K562 (cell line): Measurements from ENCODE around the gene PREB. TPM values are rescaled to one million over a fixed set of nuclear protein-coding genes. Genes with fewer than 3 reads are reported as not detected.

Source experiments
- ATAC-seq: fragments of 200-7000 bp; cut with Tn5 transposase; 3 replicates; pipeline ENCODE4 v1.9.1; 2020; ENCODE audit warnings: moderate library complexity
- BruUV-seq: library from RNA; stranded (reverse); fragments of 400-500 nt; replicated peaks from 2 replicates; lab custom pipeline; 2021; lab: Mats Ljungman, UMichigan
- CTCF ChIA-PET: fragments of 300-600 bp; formaldehyde crosslinking; extraction: SDS; loops from one replicate; lab custom pipeline; 2021; ENCODE audit warnings: low intra/inter-chr PET ratio; lab: Yijun Ruan, JAX
- POLR2A ChIA-PET: fragments of 300-600, 350-650 bp; sonication (Branson Sonifier 250); formaldehyde crosslinking; extraction: SDS; loops from one replicate; lab custom pipeline; 2021; ENCODE audit warnings: antibody characterized with exemption, inconsistent platforms; lab: Yijun Ruan, JAX
- DNase-seq, 4 experiments: peaks; one replicate each; pipeline versions ENCODE4 v3.0.0 to v3.0.0-alpha.2; 2011 to 2018; ENCODE audit warnings: low spot score in 3 of 4, mixed read lengths in 3 of 4; ENCODE audit errors: extremely low read depth in 1 of 4
- FAIRE-seq: peaks from 2 replicates; lab custom pipeline; 2011; peaks lifted over from hg19 to GRCh38; lab: Jason Lieb, UNC
- H2AFZ ChIP-seq: 2 replicates; pipeline ENCODE4 v1.6.0; 2011; ENCODE audit warnings: low read depth, low read length, control low read depth, inconsistent platforms
- H3K27ac ChIP-seq: fragments of 200-600 bp; 3 replicates; pipeline ENCODE4 v1.8.0; 2011; ENCODE audit warnings: low read depth, mild to moderate bottlenecking, control low read depth, inconsistent platforms, low read length, moderate library complexity, mixed read lengths; ENCODE audit errors: extremely low read depth
- H3K27me3 ChIP-seq, 2 experiments: fragments of 300-600 bp in 1 of 2; 2 replicates in 1 of 2; 3 replicates in 1 of 2; pipeline versions ENCODE4 v1.6.0 to v1.8.0; 2011; ENCODE audit warnings: inconsistent platforms in 2 of 2, low read length in 2 of 2, mild to moderate bottlenecking in 1 of 2, mixed read lengths in 1 of 2, moderate library complexity in 1 of 2; ENCODE audit not compliant: control insufficient read depth in 2 of 2, insufficient read depth in 2 of 2
- H3K36me3 ChIP-seq: fragments of 300-600 bp; 3 replicates; pipeline ENCODE4 v1.8.0; 2011; ENCODE audit warnings: mild to moderate bottlenecking, low read length, inconsistent platforms; ENCODE audit not compliant: control insufficient read depth, insufficient read depth
- H3K4me1 ChIP-seq, 2 experiments: fragments of 200-600 bp in 1 of 2; replicated peaks in 1 of 2; 2 replicates in 1 of 2; 3 replicates in 1 of 2; pipeline versions ENCODE4 v1.5.1 to v1.8.0; 2011; ENCODE audit warnings: inconsistent platforms in 2 of 2, low read length in 2 of 2, mild to moderate bottlenecking in 1 of 2, mixed read lengths in 1 of 2, moderate library complexity in 1 of 2; ENCODE audit not compliant: control insufficient read depth in 2 of 2, insufficient read depth in 2 of 2
- H3K4me2 ChIP-seq: 2 replicates; pipeline ENCODE4 v1.6.1; 2011; ENCODE audit warnings: low read length, control low read depth, inconsistent platforms, mixed read lengths; ENCODE audit not compliant: insufficient read depth
- H3K4me3 ChIP-seq: fragments of 200-600 bp; sonication (generic), shearing (Covaris generic); 2 replicates; pipeline ENCODE4 v1.5.1; 2016; ENCODE audit warnings: control low read depth, inconsistent platforms
- H3K79me2 ChIP-seq: fragments of 200-600 bp; 3 replicates; pipeline ENCODE4 v1.8.0; 2011; ENCODE audit warnings: low read length, inconsistent platforms; ENCODE audit not compliant: control insufficient read depth, insufficient read depth
- H3K9ac ChIP-seq, 2 experiments: 2 replicates each; pipeline versions ENCODE4 v1.6.0 to v1.6.1; 2011; ENCODE audit warnings: low read depth in 2 of 2, low read length in 2 of 2, control low read depth in 1 of 2, inconsistent platforms in 1 of 2, mild to moderate bottlenecking in 1 of 2, mixed read lengths in 1 of 2; ENCODE audit not compliant: insufficient read depth in 1 of 2
- H3K9me1 ChIP-seq: one replicate; pipeline ENCODE4 v1.6.0; 2011; ENCODE audit warnings: inconsistent platforms, mild to moderate bottlenecking, low read length, moderate library complexity; ENCODE audit not compliant: control insufficient read depth, insufficient read depth
- H3K9me3 ChIP-seq: replicated peaks from 2 replicates; pipeline ENCODE4 v1.5.1; 2011; ENCODE audit warnings: low read depth, low read length, inconsistent platforms; ENCODE audit not compliant: control insufficient read depth, insufficient read depth
- H4K20me1 ChIP-seq: replicated peaks from 2 replicates; pipeline ENCODE4 v1.6.1; 2011; ENCODE audit warnings: low read length, inconsistent platforms, mixed read lengths; ENCODE audit not compliant: control insufficient read depth, insufficient read depth
- BCL6 ChIP-seq: fragments of 250-450 bp; sonication (Bioruptor Pico); IDR thresholded peaks from 2 replicates; pipeline ENCODE4 v1.4.0; 2020
- CEBPB ChIP-seq: fragments of 450-650 bp; IDR thresholded peaks from 2 replicates; pipeline ENCODE4 v1.6.1; 2016; ENCODE audit warnings: missing genetic modification characterization, missing compliant biosample characterization
- PHB ChIP-seq: fragments of 250-450 bp; sonication (Bioruptor Pico); IDR thresholded peaks from 2 replicates; pipeline ENCODE4 v1.5.0; 2021
- SMAD3 ChIP-seq: fragments of 450-650 bp; formaldehyde crosslinking; conservative IDR thresholded peaks from 2 replicates; pipeline ENCODE4 v1.4.0; 2020; ENCODE audit warnings: mild to moderate bottlenecking
- WGBS: fragments of 100-300 bp; shearing (Covaris generic); methylation state at CpG from one replicate; pipeline ENCODE4 v1.1.6; 2016; ENCODE audit warnings: low coverage, mixed read lengths; ENCODE audit not compliant: insufficient coverage; ENCODE audit errors: missing lambda C conversion rate; 5-methylcytosine and 5-hydroxymethylcytosine counted together
- in situ Hi-C: fragments of 300-500 bp; cut with MboI; formaldehyde crosslinking; loops from 4 replicates; pipeline ENCODE4 v1.15.0; 2018; ENCODE audit warnings: inconsistent platforms, mixed read lengths
- intact Hi-C: fragments of 100-400 bp; cut with micrococcal nuclease; formaldehyde crosslinking; loops from 2 replicates; pipeline ENCODE4 v1.14.2; 2022
- polyA plus RNA-seq, 8 experiments: library from polyadenylated mRNA; depleted of rRNA in 4 of 8; stranded (reverse) in 5 of 8; unstranded in 3 of 8; fragments of >200 nt; fragmentation: Nextera tagmentation in 2 of 8; fragmentation: Illumina TruSeq in 1 of 8; extraction: Ambion mirVana in 2 of 8; extraction: Trizol in 1 of 8; gene quantifications; 2 replicates each; pipeline versions ENCODE4 v1.2.1 to v1.2.3, GENCODE V29; 2011 to 2014; ENCODE audit warnings: inconsistent platforms in 1 of 8, missing spikeins in 1 of 8
- total RNA-seq, 7 experiments: library from RNA; depleted of rRNA in 6 of 7; stranded (reverse); fragments of >200 nt in 6 of 7; fragmentation: Illumina TruSeq in 2 of 7; extraction: Trizol in 2 of 7; gene quantifications; 2 replicates each; pipeline versions ENCODE4 v1.2.1 to v1.2.3, GENCODE V29; 2011 to 2021; ENCODE audit warnings: low replicate concordance in 1 of 7
- TF ChIP-seq, protein P1 (sequence below): sonication (generic); formaldehyde crosslinking; IDR thresholded peaks from 2 replicates; pipeline ENCODE4 v1.8.1; 2023; ENCODE audit warnings: mild to moderate bottlenecking, missing genetic modification reagents

Gene PREB
- total and polyA plus RNA-seq, 9 of the 15 experiments (the other 6 are each of a cell fraction or from before 2014, with no cell fraction given), result 35.1 to 84.2 (median 67.2) TPM

DNA sequence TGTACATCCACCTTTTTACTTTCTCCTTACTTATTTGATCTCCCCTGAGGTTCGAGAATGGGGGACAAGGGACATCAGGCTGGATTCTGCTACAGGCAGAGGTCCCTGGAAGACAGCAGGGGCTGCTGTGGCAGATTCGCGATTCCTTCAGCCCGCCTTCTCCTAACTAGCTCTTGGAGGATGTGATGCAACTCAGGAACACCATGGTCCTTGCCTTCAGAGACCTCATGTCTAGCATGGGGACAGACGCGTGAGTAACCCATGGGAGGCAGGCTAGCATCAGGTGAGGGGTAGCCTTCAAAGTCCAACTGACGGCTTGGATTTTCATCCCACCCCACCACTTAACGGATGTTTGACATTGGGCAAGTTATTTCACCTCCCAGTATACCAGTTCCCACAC lies 13.5 kb upstream of the PREB start (continued):
- TF ChIP-seq, protein P1, sequence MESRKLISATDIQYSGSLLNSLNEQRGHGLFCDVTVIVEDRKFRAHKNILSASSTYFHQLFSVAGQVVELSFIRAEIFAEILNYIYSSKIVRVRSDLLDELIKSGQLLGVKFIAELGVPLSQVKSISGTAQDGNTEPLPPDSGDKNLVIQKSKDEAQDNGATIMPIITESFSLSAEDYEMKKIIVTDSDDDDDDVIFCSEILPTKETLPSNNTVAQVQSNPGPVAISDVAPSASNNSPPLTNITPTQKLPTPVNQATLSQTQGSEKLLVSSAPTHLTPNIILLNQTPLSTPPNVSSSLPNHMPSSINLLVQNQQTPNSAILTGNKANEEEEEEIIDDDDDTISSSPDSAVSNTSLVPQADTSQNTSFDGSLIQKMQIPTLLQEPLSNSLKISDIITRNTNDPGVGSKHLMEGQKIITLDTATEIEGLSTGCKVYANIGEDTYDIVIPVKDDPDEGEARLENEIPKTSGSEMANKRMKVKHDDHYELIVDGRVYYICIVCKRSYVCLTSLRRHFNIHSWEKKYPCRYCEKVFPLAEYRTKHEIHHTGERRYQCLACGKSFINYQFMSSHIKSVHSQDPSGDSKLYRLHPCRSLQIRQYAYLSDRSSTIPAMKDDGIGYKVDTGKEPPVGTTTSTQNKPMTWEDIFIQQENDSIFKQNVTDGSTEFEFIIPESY (CRISPR knock-in tag), result peak; percentile 68
- TF ChIP-seq SMAD3, result no peak

DNA sequence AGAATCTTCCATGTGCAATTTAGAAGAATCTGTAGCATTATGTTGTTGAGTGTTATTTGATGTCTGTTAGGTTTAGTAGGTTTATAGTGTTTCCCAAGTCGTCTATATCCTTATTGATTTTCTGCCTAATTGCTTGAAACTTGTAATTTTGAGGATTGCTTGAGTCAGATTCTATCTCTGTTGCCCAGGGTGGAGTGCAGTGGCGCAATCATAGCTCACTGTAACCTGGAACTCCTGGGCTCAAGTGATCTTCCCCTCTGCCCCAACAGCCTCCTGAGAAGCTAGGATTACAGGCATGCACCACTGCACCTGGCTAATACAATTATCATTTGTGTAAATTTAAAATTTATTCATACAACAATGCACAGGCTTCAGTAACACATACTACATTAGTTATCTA lies 11.2 kb upstream of the PREB start:
- intact Hi-C loops (no loop called here), in situ Hi-C loops (no loop called here)
- DNase-seq (no peak), FAIRE-seq (no peak), ATAC-seq (no peak)
- ChIA-PET CTCF (no interaction called here), POLR2A (no interaction called here)
- H4K20me1 ChIP-seq, result no peaks in the 10 kb centered on the region
- 27% methylated on average over 2 of the region's 2 CpGs for WGBS
- TF ChIP-seq BCL6 (CRISPR knock-in tag) (no peak), PHB (CRISPR knock-in tag) (no peak), CEBPB (peak; percentile 75)
- H3K36me3 ChIP-seq, result no peaks in the 10 kb centered on the region
- peaks cover 0 to 15% of the 10 kb centered on the region in 2 experiments; a peak in 2 of 5 replicates for H3K27me3 ChIP-seq
- H3K9ac ChIP-seq, result no peak overlapping the region
- H2AFZ ChIP-seq, result no peak overlapping the region
- BruUV-seq, result no TSS peak
- no peak overlapping the region for H3K4me2 ChIP-seq
- H3K9me1 ChIP-seq, result no peaks in the 10 kb centered on the region
- peaks cover 3% of the 10 kb centered on the region; the same call in 1 of the 2 replicates for H3K9me3 ChIP-seq
- H3K79me2 ChIP-seq, result no peaks in the 10 kb centered on the region
- peaks cover 0 to 15% of the 10 kb centered on the region in 2 experiments; a peak in 2 of 5 replicates for H3K4me1 ChIP-seq
- no peak overlapping the region for H3K4me3 ChIP-seq
- H3K27ac ChIP-seq, result no peak overlapping the region
